Measurements from ENCODE around the gene LSM11. TPM values are rescaled to one million over a fixed set of nuclear protein-coding genes. Genes with fewer than 3 reads are reported as not detected.

Gene LSM11
- total and polyA plus RNA-seq, 2 of the 4 experiments (the other 2 are of a cell fraction) = 1.4 to 3.0 TPM

GRCh38 chr5:157766442-157766841 lies 22.9 kb downstream of the LSM11 start:
- no peaks in the 10 kb centered on the region for H3K9me3 ChIP-seq (ENCODE audit: control insufficient read depth, insufficient read depth, low read length)
- H4K91ac ChIP-seq (ENCODE audit: insufficient read depth, low read depth, low read length) = no peak overlapping the region
- no peak overlapping the region for H2BK5ac ChIP-seq (ENCODE audit: low read depth, low read length, poor library complexity, severe bottlenecking)
- no peak overlapping the region for H3K4ac ChIP-seq (ENCODE audit: low read depth, low read length)
- no peaks in the 10 kb centered on the region for H4K20me1 ChIP-seq (ENCODE audit: insufficient read depth, low read length)
- 88% methylated on average over 5 of the region's 7 CpGs; no CpG with 5 or more reads in 1 of the 2 experiments for WGBS, 2 experiments (ENCODE audit: extremely low coverage in 2 of 2, insufficient read length in 1 of 2)
- no TSS peak for BruUV-seq (replicated peaks)
- POLR2A ChIA-PET (ENCODE audit: unreplicated experiment) = no interaction called here
- H4K8ac ChIP-seq (ENCODE audit: low read depth in 2 of 2, low read length in 2 of 2) = no peak overlapping the region
- H3K23ac ChIP-seq (ENCODE audit: low read depth, low read length) = no peak overlapping the region
- DNase-seq (no peak), ATAC-seq (ENCODE audit: low read depth) (no peak)
- H3K4me2 ChIP-seq (ENCODE audit: low read depth, low read length) = no peak overlapping the region
- no peak overlapping the region for H3K4me3 ChIP-seq (ENCODE audit: insufficient read depth, low read depth, low read length)
- H3K27ac ChIP-seq (ENCODE audit: insufficient read depth, low read length) = no peak overlapping the region
- H2AFZ ChIP-seq (replicated peaks; ENCODE audit: low read length, poor library complexity) = no peak overlapping the region
- in situ Hi-C loops (cut with MboI; ENCODE audit: low sequenced_read_pairs) (no loop called here), dilution Hi-C loops (cut with HindIII; ENCODE audit: low sequenced_read_pairs, unreplicated experiment) (no loop called here), intact Hi-C loops (cut with micrococcal nuclease) (no loop called here)
- no peak overlapping the region for H3K14ac ChIP-seq (replicated peaks; ENCODE audit: low read depth, low read length)
- peaks cover 6% of the 10 kb centered on the region; the same call in 1 of the 2 replicates for H3K9me1 ChIP-seq (ENCODE audit: insufficient read depth, low read length)
- H2BK15ac ChIP-seq (ENCODE audit: low read depth, low read length) = no peak overlapping the region
- H3K4me1 ChIP-seq (ENCODE audit: control insufficient read depth, insufficient read depth, low read length) = peaks cover 3% of the 10 kb centered on the region; the same call in 1 of the 2 replicates
- H3K9ac ChIP-seq (ENCODE audit: low read depth, low read length) = no peak overlapping the region
- H3K27me3 ChIP-seq (ENCODE audit: control insufficient read depth, insufficient read depth, low read length) = peaks cover 2% of the 10 kb centered on the region; the same call in 1 of the 2 replicates
- H4K5ac ChIP-seq (ENCODE audit: low read depth, low read length) = no peak overlapping the region
- no peak overlapping the region for H2BK120ac ChIP-seq (ENCODE audit: low read depth, low read length)
- H3K56ac ChIP-seq (ENCODE audit: extremely low read depth, insufficient read depth, low read length) = no peak overlapping the region
- H3K18ac ChIP-seq (ENCODE audit: low read depth, low read length) = no peak overlapping the region
- no peak overlapping the region for H2AK9ac ChIP-seq (replicated peaks; ENCODE audit: low read depth, low read length, poor library complexity)
- TF ChIP-seq MAZ (IDR thresholded peaks at IDR 0.05; ENCODE audit: borderline replicate concordance, low read depth, low read length) = no peak
- no peak for TF ChIP-seq SMC3 (IDR thresholded peaks at IDR 0.05; ENCODE audit: low read depth, low read length)
- no peak for TF ChIP-seq MAFK (IDR thresholded peaks at IDR 0.05; ENCODE audit: low read depth, low read length)
- TF ChIP-seq CHD1 (IDR thresholded peaks at IDR 0.05; ENCODE audit: low read depth, low read length) = no peak
- TF ChIP-seq RAD21 (IDR thresholded peaks at IDR 0.05; ENCODE audit: low read length) = no peak
- TF ChIP-seq RFX5 (IDR thresholded peaks at IDR 0.05; ENCODE audit: low read depth, low read length) = no peak
- no peak for TF ChIP-seq NFE2L2 (IDR thresholded peaks at IDR 0.05; ENCODE audit: low read depth, low read length)
- TF ChIP-seq RCOR1 (IDR thresholded peaks at IDR 0.05; ENCODE audit: insufficient replicate concordance, low read length) = no peak
- TF ChIP-seq FOS (IDR thresholded peaks at IDR 0.05; ENCODE audit: low read depth, low read length) = no peak
- TF ChIP-seq CEBPB (IDR thresholded peaks at IDR 0.05; ENCODE audit: low read depth, low read length) = no peak
- TF ChIP-seq CTCF (conservative IDR thresholded peaks at IDR 0.05; ENCODE audit: low read depth, low read length) = no peak
- TF ChIP-seq USF2 (IDR thresholded peaks at IDR 0.05; ENCODE audit: low read depth, low read length) = no peak
- TF ChIP-seq ELK1 (IDR thresholded peaks at IDR 0.05; ENCODE audit: borderline replicate concordance, low read depth, low read length) = no peak
- no peak for TF ChIP-seq MXI1 (IDR thresholded peaks at IDR 0.05; ENCODE audit: borderline replicate concordance, low read depth, low read length)
- no peak for TF ChIP-seq BHLHE40 (IDR thresholded peaks at IDR 0.05; ENCODE audit: low read depth, low read length)
- TF ChIP-seq POLR2A (IDR thresholded peaks at IDR 0.05; ENCODE audit: low read depth, low read length) = no peak
- no peak overlapping the region for H2AK5ac ChIP-seq (ENCODE audit: low read depth, low read length)
- H2BK20ac ChIP-seq (ENCODE audit: low read depth, low read length) = no peak overlapping the region
- no peaks in the 10 kb centered on the region for H3K79me1 ChIP-seq (ENCODE audit: low read depth in 1 of 2, low read length in 2 of 2)
- CTCF ChIA-PET = no interaction called here
- H3K36me3 ChIP-seq (ENCODE audit: control insufficient read depth, insufficient read depth, low read length) = no peaks in the 10 kb centered on the region
